KOPT-K1 (cell line): ENCODE results near the gene SLIT3.

ENCODE experiments used
- H3K27ac ChIP-seq: fragments of 200-600 bp; sonication (generic); 2 replicates; pipeline ENCODE4 v1.5.1; 2016; ENCODE audit warnings: antibody characterized with exemption, mild to moderate bottlenecking, low read depth, low read length; ENCODE audit not compliant: poor library complexity, severe bottlenecking
- H3K36me3 ChIP-seq: fragments of 200-600 bp; sonication (generic); 2 replicates; pipeline ENCODE4 v1.5.1; 2017; ENCODE audit warnings: antibody characterized with exemption, mild to moderate bottlenecking, low read length, moderate library complexity; ENCODE audit not compliant: insufficient read depth
- H3K9me3 ChIP-seq: fragments of 200-600 bp; sonication (generic); 2 replicates; pipeline ENCODE4 v1.5.1; 2017; ENCODE audit warnings: antibody characterized with exemption, low read length, mild to moderate bottlenecking; ENCODE audit not compliant: insufficient read depth, poor library complexity, severe bottlenecking

SLIT3 gene

GRCh38 chr5:168624850-168625364, 676.0 kb downstream of the SLIT3 start:
- Histone ChIP-seq H3K27ac (no peak overlapping the region), H3K36me3 (no peaks in the 10 kb centered on the region), H3K9me3 (no peaks in the 10 kb centered on the region)

- Histone ChIP-seq H3K36me3 (no peaks in the 10 kb centered on the region), H3K27ac (no peak overlapping the region), H3K9me3 (peaks cover under 1% of the 10 kb centered on the region)
These were observed 680.1 kb downstream of the SLIT3 start for GRCh38 chr5:168620807-168621206.

- H3K27ac ChIP-seq: no peak overlapping the region
- H3K36me3 ChIP-seq: no peaks in the 10 kb centered on the region
- H3K9me3 ChIP-seq: peaks cover 15% of the 10 kb centered on the region
These were observed 686.3 kb downstream of the SLIT3 start for GRCh38 chr5:168614661-168615060.

GRCh38 chr5:168613996-168614395, 686.9 kb downstream of the SLIT3 start:
- H3K36me3 ChIP-seq: no peaks in the 10 kb centered on the region
- peaks cover 15% of the 10 kb centered on the region for H3K9me3 ChIP-seq
- no peak overlapping the region for H3K27ac ChIP-seq

- no peaks in the 10 kb centered on the region for H3K36me3 ChIP-seq
- peaks cover 15% of the 10 kb centered on the region for H3K9me3 ChIP-seq
- no peak overlapping the region for H3K27ac ChIP-seq
These were observed 687.5 kb downstream of the SLIT3 start for GRCh38 chr5:168613396-168613795.

GRCh38 chr5:168612996-168613395, 687.9 kb downstream of the SLIT3 start:
- H3K27ac ChIP-seq: no peak overlapping the region
- H3K9me3 ChIP-seq: peaks cover 15% of the 10 kb centered on the region
- H3K36me3 ChIP-seq: no peaks in the 10 kb centered on the region

GRCh38 chr5:168612123-168612522, 688.8 kb downstream of the SLIT3 start:
- H3K36me3 ChIP-seq: no peaks in the 10 kb centered on the region
- H3K27ac ChIP-seq: no peak overlapping the region
- H3K9me3 ChIP-seq: peaks cover 15% of the 10 kb centered on the region
